ENCODE measurements around the gene MTMR4.

Gene MTMR4

GRCh38 chr17:58506354-58507080, 7.9 kb downstream of the MTMR4 start:
- TF ChIP-seq ZNF70 (CRISPR knock-in tag; IDR thresholded peaks at IDR 0.05) (no peak), TCF4 (CRISPR knock-in tag; IDR thresholded peaks at IDR 0.05; ENCODE audit: borderline replicate concordance) (no peak), RARB (CRISPR knock-in tag; IDR thresholded peaks at IDR 0.05) (no peak), ISL1 (CRISPR knock-in tag; IDR thresholded peaks at IDR 0.05) (no peak), GLIS3 (CRISPR knock-in tag; IDR thresholded peaks at IDR 0.05) (no peak), TOX (CRISPR knock-in tag; IDR thresholded peaks at IDR 0.05; ENCODE audit: borderline replicate concordance) (no peak), ZC3H10 (CRISPR knock-in tag; IDR thresholded peaks at IDR 0.05) (no peak), ZFP30 (CRISPR knock-in tag; IDR thresholded peaks at IDR 0.05) (no peak), POU6F1 (CRISPR knock-in tag; IDR thresholded peaks at IDR 0.05; ENCODE audit: borderline replicate concordance, low read depth) (no peak), BACH2 (CRISPR knock-in tag; IDR thresholded peaks at IDR 0.05; ENCODE audit: borderline replicate concordance) (no peak), CSDC2 (CRISPR knock-in tag; IDR thresholded peaks at IDR 0.05) (no peak), ARNTL (CRISPR knock-in tag; IDR thresholded peaks at IDR 0.05; ENCODE audit: borderline replicate concordance, low read depth) (no peak), ZFP3 (CRISPR knock-in tag; IDR thresholded peaks at IDR 0.05) (no peak), OSR1 (CRISPR knock-in tag; IDR thresholded peaks at IDR 0.05) (no peak), ZNF8 (CRISPR knock-in tag; IDR thresholded peaks at IDR 0.05) (no peak), SNAI2 (CRISPR knock-in tag; IDR thresholded peaks at IDR 0.05) (no peak), PPARA (CRISPR knock-in tag; IDR thresholded peaks at IDR 0.05; ENCODE audit: borderline replicate concordance) (no peak)
- TF ChIP-seq, protein P1, sequence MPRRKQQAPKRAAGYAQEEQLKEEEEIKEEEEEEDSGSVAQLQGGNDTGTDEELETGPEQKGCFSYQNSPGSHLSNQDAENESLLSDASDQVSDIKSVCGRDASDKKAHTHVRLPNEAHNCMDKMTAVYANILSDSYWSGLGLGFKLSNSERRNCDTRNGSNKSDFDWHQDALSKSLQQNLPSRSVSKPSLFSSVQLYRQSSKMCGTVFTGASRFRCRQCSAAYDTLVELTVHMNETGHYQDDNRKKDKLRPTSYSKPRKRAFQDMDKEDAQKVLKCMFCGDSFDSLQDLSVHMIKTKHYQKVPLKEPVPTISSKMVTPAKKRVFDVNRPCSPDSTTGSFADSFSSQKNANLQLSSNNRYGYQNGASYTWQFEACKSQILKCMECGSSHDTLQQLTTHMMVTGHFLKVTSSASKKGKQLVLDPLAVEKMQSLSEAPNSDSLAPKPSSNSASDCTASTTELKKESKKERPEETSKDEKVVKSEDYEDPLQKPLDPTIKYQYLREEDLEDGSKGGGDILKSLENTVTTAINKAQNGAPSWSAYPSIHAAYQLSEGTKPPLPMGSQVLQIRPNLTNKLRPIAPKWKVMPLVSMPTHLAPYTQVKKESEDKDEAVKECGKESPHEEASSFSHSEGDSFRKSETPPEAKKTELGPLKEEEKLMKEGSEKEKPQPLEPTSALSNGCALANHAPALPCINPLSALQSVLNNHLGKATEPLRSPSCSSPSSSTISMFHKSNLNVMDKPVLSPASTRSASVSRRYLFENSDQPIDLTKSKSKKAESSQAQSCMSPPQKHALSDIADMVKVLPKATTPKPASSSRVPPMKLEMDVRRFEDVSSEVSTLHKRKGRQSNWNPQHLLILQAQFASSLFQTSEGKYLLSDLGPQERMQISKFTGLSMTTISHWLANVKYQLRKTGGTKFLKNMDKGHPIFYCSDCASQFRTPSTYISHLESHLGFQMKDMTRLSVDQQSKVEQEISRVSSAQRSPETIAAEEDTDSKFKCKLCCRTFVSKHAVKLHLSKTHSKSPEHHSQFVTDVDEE (CRISPR knock-in tag; IDR thresholded peaks at IDR 0.05), result no peak
- TF ChIP-seq, protein P2, sequence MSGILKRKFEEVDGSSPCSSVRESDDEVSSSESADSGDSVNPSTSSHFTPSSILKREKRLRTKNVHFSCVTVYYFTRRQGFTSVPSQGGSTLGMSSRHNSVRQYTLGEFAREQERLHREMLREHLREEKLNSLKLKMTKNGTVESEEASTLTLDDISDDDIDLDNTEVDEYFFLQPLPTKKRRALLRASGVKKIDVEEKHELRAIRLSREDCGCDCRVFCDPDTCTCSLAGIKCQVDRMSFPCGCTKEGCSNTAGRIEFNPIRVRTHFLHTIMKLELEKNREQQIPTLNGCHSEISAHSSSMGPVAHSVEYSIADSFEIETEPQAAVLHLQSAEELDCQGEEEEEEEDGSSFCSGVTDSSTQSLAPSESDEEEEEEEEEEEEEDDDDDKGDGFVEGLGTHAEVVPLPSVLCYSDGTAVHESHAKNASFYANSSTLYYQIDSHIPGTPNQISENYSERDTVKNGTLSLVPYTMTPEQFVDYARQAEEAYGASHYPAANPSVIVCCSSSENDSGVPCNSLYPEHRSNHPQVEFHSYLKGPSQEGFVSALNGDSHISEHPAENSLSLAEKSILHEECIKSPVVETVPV (CRISPR knock-in tag; IDR thresholded peaks at IDR 0.05), result no peak
- TF ChIP-seq, protein P3, sequence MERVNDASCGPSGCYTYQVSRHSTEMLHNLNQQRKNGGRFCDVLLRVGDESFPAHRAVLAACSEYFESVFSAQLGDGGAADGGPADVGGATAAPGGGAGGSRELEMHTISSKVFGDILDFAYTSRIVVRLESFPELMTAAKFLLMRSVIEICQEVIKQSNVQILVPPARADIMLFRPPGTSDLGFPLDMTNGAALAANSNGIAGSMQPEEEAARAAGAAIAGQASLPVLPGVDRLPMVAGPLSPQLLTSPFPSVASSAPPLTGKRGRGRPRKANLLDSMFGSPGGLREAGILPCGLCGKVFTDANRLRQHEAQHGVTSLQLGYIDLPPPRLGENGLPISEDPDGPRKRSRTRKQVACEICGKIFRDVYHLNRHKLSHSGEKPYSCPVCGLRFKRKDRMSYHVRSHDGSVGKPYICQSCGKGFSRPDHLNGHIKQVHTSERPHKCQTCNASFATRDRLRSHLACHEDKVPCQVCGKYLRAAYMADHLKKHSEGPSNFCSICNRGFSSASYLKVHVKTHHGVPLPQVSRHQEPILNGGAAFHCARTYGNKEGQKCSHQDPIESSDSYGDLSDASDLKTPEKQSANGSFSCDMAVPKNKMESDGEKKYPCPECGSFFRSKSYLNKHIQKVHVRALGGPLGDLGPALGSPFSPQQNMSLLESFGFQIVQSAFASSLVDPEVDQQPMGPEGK (CRISPR knock-in tag; IDR thresholded peaks at IDR 0.05; ENCODE audit: borderline replicate concordance), result no peak
- no peak for ATAC-seq

- TF ChIP-seq ARNTL (CRISPR knock-in tag; IDR thresholded peaks at IDR 0.05; ENCODE audit: borderline replicate concordance, low read depth), result no peak
- no peak for TF ChIP-seq ZFP30 (CRISPR knock-in tag; IDR thresholded peaks at IDR 0.05)
- no peak for TF ChIP-seq POU6F1 (CRISPR knock-in tag; IDR thresholded peaks at IDR 0.05; ENCODE audit: borderline replicate concordance, low read depth)
- TF ChIP-seq, protein P2 (CRISPR knock-in tag; IDR thresholded peaks at IDR 0.05), result no peak
- TF ChIP-seq RARB (CRISPR knock-in tag; IDR thresholded peaks at IDR 0.05), result no peak
- no peak for TF ChIP-seq ZNF70 (CRISPR knock-in tag; IDR thresholded peaks at IDR 0.05)
- TF ChIP-seq ZNF8 (CRISPR knock-in tag; IDR thresholded peaks at IDR 0.05), result no peak
- no peak for TF ChIP-seq ZNF565 (CRISPR knock-in tag; conservative IDR thresholded peaks at IDR 0.05; ENCODE audit: low read depth)
- no peak for TF ChIP-seq TOX (CRISPR knock-in tag; IDR thresholded peaks at IDR 0.05; ENCODE audit: borderline replicate concordance)
- TF ChIP-seq ISL1 (CRISPR knock-in tag; IDR thresholded peaks at IDR 0.05), result no peak
- no peak for TF ChIP-seq OSR1 (CRISPR knock-in tag; IDR thresholded peaks at IDR 0.05)
- TF ChIP-seq CREB5 (CRISPR knock-in tag; IDR thresholded peaks at IDR 0.05; ENCODE audit: low read depth), result no peak
- no peak for ATAC-seq
Measured at GRCh38 chr17:58504826-58505351, 9.5 kb downstream of the MTMR4 start.
